ENCODE measurements around the gene IL32. TPM values are rescaled to one million over a fixed set of nuclear protein-coding genes. Genes with fewer than 3 reads are reported as not detected.
A peak's percentile ranks its signal among the peaks of the same experiment; 100 is the strongest.

The IL32 gene
- total and polyA plus RNA-seq, 9 of the 15 experiments (the other 6 are each of a cell fraction or from before 2014, with no cell fraction given), result 0.21 to 2.2 (median 0.37) TPM; not detected in 3

GRCh38 chr16:3022684-3023414 is 42.6 kb upstream of the IL32 start (continued):
- TF ChIP-seq THRAP3 (IDR thresholded peaks at IDR 0.05; ENCODE audit: borderline replicate concordance), result no peak; the same call in 1 of the 2 replicates
- no peak for TF ChIP-seq GABPB2 (CRISPR knock-in tag; conservative IDR thresholded peaks at IDR 0.05)
- TF ChIP-seq, protein P1, sequence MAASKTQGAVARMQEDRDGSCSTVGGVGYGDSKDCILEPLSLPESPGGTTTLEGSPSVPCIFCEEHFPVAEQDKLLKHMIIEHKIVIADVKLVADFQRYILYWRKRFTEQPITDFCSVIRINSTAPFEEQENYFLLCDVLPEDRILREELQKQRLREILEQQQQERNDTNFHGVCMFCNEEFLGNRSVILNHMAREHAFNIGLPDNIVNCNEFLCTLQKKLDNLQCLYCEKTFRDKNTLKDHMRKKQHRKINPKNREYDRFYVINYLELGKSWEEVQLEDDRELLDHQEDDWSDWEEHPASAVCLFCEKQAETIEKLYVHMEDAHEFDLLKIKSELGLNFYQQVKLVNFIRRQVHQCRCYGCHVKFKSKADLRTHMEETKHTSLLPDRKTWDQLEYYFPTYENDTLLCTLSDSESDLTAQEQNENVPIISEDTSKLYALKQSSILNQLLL (CRISPR knock-in tag; IDR thresholded peaks at IDR 0.05; ENCODE audit: borderline replicate concordance), result no peak
- no peak for TF ChIP-seq ZNF395 (CRISPR knock-in tag; IDR thresholded peaks at IDR 0.05)
- no peak for TF ChIP-seq RAD21 (CRISPR knock-in tag; conservative IDR thresholded peaks at IDR 0.05 in 1 of 2, IDR thresholded peaks at IDR 0.05 in 1 of 2)
- TF ChIP-seq PHF20 (IDR thresholded peaks at IDR 0.05; ENCODE audit: partially characterized antibody), result no peak
- TF ChIP-seq ZFP30 (CRISPR knock-in tag; IDR thresholded peaks at IDR 0.05; ENCODE audit: borderline replicate concordance), result no peak
- TF ChIP-seq MAZ (CRISPR knock-in tag; conservative IDR thresholded peaks at IDR 0.05 in 1 of 2, IDR thresholded peaks at IDR 0.05 in 1 of 2), result no peak
- TF ChIP-seq ZNF699 (CRISPR knock-in tag; IDR thresholded peaks at IDR 0.05; ENCODE audit: insufficient replicate concordance), result no peak
- TF ChIP-seq HDAC2 (IDR thresholded peaks at IDR 0.05), result no peak
- TF ChIP-seq, protein P2, sequence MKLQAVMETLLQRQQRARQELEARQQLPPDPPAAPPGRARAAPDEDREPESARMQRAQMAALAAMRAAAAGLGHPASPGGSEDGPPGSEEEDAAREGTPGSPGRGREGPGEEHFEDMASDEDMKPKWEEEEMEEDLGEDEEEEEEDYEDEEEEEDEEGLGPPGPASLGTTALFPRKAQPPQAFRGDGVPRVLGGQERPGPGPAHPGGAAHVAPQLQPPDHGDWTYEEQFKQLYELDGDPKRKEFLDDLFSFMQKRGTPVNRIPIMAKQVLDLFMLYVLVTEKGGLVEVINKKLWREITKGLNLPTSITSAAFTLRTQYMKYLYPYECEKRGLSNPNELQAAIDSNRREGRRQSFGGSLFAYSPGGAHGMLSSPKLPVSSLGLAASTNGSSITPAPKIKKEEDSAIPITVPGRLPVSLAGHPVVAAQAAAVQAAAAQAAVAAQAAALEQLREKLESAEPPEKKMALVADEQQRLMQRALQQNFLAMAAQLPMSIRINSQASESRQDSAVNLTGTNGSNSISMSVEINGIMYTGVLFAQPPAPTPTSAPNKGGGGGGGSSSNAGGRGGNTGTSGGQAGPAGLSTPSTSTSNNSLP (IDR thresholded peaks at IDR 0.05; ENCODE audit: borderline replicate concordance, low read depth, low read length), result no peak
- TF ChIP-seq MED1 (CRISPR knock-in tag; IDR thresholded peaks at IDR 0.05; ENCODE audit: borderline replicate concordance), result no peak
- TF ChIP-seq MLX (CRISPR knock-in tag; conservative IDR thresholded peaks at IDR 0.05), result no peak
- TF ChIP-seq LCOR (CRISPR knock-in tag; IDR thresholded peaks at IDR 0.05), result no peak
- TF ChIP-seq MEF2D (tag; conservative IDR thresholded peaks at IDR 0.05; ENCODE audit: low read depth), result no peak
- TF ChIP-seq PCBP2 (IDR thresholded peaks at IDR 0.05; ENCODE audit: low read depth, low read length, poor library complexity, severe bottlenecking), result no peak
- TF ChIP-seq KAT7 (CRISPR knock-in tag; IDR thresholded peaks at IDR 0.05; ENCODE audit: borderline replicate concordance), result peak; percentile 29; the same call in 1 of the 2 replicates
- no peak for TF ChIP-seq ZNF311 (CRISPR knock-in tag; IDR thresholded peaks at IDR 0.05)
- TF ChIP-seq PTBP1 (IDR thresholded peaks at IDR 0.05; ENCODE audit: low read depth, low read length), result no peak
- TF ChIP-seq SAP30 (IDR thresholded peaks at IDR 0.05; ENCODE audit: borderline replicate concordance, insufficient read depth, low read depth, low read length, poor library complexity, severe bottlenecking), result peak; percentile 21
- TF ChIP-seq SUPT5H (IDR thresholded peaks at IDR 0.05), result peak; percentile 57
- TF ChIP-seq TAF9B (IDR thresholded peaks at IDR 0.05; ENCODE audit: partially characterized antibody), result no peak
